Measurements from ENCODE around the gene SRP54. TPM values are rescaled to one million over a fixed set of nuclear protein-coding genes. Genes with fewer than 3 reads are reported as not detected.

The SRP54 gene
- polyA plus RNA-seq, 2 of the 4 experiments (the other 2 are of a cell fraction) = 70.8 to 103 TPM

GRCh38 chr14:34971801-34972200 is 11.0 kb upstream of the SRP54 start:
- Histone ChIP-seq H3K27ac (no peak overlapping the region), H3K4me2 (no peak overlapping the region), H3K4me1 (no peaks in the 10 kb centered on the region), H3K9me3 (no peaks in the 10 kb centered on the region), H3K4me3 (no peak overlapping the region)
- 90% methylated on average over 5 of the region's 5 CpGs for WGBS (ENCODE audit: missing lambda C conversion rate)
- DNase-seq (ENCODE audit: low read depth in 1 of 2, low spot score in 1 of 2) (no peak), FAIRE-seq (no peak), ATAC-seq (no peak)
- CTCF ChIA-PET = interaction anchor here (0.6 kb wide), 1 partner anchor 139 kb away, joined by 5 read pairs; no protein-coding TSS in a partner anchor
- TF ChIP-seq CHD2 (IDR thresholded peaks at IDR 0.05; ENCODE audit: low read length, partially characterized antibody) (no peak), FOSB (CRISPR knock-in tag; IDR thresholded peaks at IDR 0.05) (no peak), KDM5A (IDR thresholded peaks at IDR 0.05) (no peak), POLR2A (IDR thresholded peaks at IDR 0.05; ENCODE audit: low read length) (no peak), ELK1 (IDR thresholded peaks at IDR 0.05; ENCODE audit: low read depth, low read length) (no peak), FOXS1 (CRISPR knock-in tag; IDR thresholded peaks at IDR 0.05) (no peak), EHMT2 (IDR thresholded peaks at IDR 0.05; ENCODE audit: low read depth) (no peak), EHF (CRISPR knock-in tag; IDR thresholded peaks at IDR 0.05) (no peak), JUN (IDR thresholded peaks at IDR 0.05) (no peak), SREBF2 (IDR thresholded peaks at IDR 0.05) (no peak), HEYL (CRISPR knock-in tag; IDR thresholded peaks at IDR 0.05) (no peak), EP300 (IDR thresholded peaks at IDR 0.05) (no peak), PBX3 (IDR thresholded peaks at IDR 0.05) (no peak)
- POLR2A ChIA-PET = no interaction called here

DNA sequence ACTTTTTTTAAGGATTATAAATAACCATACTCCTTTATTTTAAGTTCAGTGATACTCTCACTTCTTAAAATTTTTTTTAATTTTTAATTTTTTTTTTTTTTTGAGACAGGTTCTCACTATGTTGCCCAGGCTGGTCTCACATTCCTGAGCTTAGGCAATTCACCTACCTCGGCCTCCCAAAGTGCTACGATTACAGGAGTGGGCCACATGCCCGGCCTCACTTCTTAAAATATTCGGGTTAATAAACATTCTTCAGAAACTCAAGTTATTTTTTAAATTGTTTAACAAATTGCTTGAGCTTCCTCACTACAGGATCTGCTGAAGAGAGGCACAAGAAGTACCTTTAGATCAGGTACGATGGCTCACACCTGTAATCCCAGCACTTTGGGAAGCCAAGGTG is 4.3 kb upstream of the SRP54 start:
- 92% methylated on average over 5 of the region's 5 CpGs for WGBS (ENCODE audit: missing lambda C conversion rate)
- H3K4me3 ChIP-seq = no peak overlapping the region
- H3K9me3 ChIP-seq = no peaks in the 10 kb centered on the region
- no peak for TF ChIP-seq RFX5 (IDR thresholded peaks at IDR 0.05)
- TF ChIP-seq GATA3 (IDR thresholded peaks at IDR 0.05; ENCODE audit: borderline replicate concordance) = no peak
- TF ChIP-seq CEBPB (IDR thresholded peaks at IDR 0.05) = no peak
- TF ChIP-seq TP53 (CRISPR knock-in tag; IDR thresholded peaks at IDR 0.05) = no peak
- no peak for TF ChIP-seq POLR2A (IDR thresholded peaks at IDR 0.05; ENCODE audit: low read length)
- TF ChIP-seq HOXA7 (CRISPR knock-in tag; IDR thresholded peaks at IDR 0.05) = no peak
- TF ChIP-seq RAD21 (conservative IDR thresholded peaks at IDR 0.05 in 1 of 2, IDR thresholded peaks at IDR 0.05 in 1 of 2) = no peak
- no peak for TF ChIP-seq USF2 (IDR thresholded peaks at IDR 0.05)
- TF ChIP-seq CBX2 (IDR thresholded peaks at IDR 0.05; ENCODE audit: borderline replicate concordance, low read depth) = no peak
- TF ChIP-seq ELK1 (IDR thresholded peaks at IDR 0.05; ENCODE audit: low read depth, low read length) = no peak
- no peak for TF ChIP-seq POLR2AphosphoS2 (conservative IDR thresholded peaks at IDR 0.05; ENCODE audit: low read length)
- H3K4me2 ChIP-seq = no peak overlapping the region
- no peak overlapping the region for H3K27ac ChIP-seq
- FAIRE-seq = no peak
- CTCF ChIA-PET = interaction anchor here (0.8 to 1.2 kb wide), 3 partner anchors 305 to 435 kb away, joined by 3 to 4 read pairs (median 3); partner anchors contain the start of gene PSMA6
- POLR2A ChIA-PET = no interaction called here
- DNase-seq (ENCODE audit: low read depth in 1 of 2, low spot score in 1 of 2) = no peak
- H3K4me1 ChIP-seq = 0 out of 3 replicates have a peak, but pooled peaks cover 4% of the 10 kb centered on the region
- ATAC-seq = no peak

Data from A549 (cell line).